ENCODE data around the gene TAF8.
A peak's percentile ranks its signal among the peaks of the same experiment; 100 is the strongest.

Gene TAF8

DNA sequence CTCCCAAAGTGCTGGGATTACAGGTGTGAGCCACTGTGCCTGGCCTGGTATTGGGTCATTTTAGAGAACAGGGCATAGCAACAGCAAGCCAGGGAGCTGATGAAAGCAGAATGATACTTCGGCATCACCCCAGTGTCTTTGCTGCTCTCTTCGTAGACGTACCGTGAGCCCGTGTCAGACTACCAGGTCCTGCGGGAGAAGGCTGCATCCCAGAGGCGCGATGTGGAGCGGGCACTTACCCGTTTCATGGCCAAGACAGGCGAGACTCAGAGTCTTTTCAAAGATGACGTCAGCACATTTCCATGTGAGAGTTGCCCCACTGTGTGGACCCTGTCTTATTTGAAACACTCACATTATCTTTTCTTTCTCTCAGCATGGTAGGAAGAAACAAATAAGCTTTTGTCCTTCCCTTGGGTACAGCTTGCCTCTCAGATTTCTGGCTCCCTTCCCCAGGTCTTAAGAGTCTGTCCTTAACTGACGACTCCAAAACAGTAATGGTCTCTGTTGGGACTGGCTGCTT, 15.9 kb downstream of the TAF8 start:
- DNase-seq, result no peak

DNA sequence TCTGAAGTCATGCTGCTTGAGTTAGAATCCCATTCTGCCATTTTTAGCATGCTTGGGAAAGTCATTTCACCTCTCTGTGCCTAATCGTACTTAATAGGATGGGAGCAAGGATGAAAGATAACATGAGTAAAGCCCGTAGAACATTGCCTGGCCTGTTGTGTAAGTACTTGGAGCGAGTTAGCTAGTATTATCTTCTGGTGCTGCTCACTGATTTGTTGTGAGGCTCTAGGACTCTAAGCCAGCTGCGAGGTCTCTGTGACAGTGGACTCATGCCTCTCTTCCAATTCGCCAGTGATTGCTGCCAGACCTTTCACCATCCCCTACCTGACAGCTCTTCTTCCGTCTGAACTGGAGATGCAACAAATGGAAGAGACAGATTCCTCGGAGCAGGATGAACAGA, 17.8 kb downstream of the TAF8 start:
- no peak for DNase-seq

GRCh38 chr6:42068872-42069522, 18.7 kb downstream of the TAF8 start:
- DNase-seq, result no peak

DNA sequence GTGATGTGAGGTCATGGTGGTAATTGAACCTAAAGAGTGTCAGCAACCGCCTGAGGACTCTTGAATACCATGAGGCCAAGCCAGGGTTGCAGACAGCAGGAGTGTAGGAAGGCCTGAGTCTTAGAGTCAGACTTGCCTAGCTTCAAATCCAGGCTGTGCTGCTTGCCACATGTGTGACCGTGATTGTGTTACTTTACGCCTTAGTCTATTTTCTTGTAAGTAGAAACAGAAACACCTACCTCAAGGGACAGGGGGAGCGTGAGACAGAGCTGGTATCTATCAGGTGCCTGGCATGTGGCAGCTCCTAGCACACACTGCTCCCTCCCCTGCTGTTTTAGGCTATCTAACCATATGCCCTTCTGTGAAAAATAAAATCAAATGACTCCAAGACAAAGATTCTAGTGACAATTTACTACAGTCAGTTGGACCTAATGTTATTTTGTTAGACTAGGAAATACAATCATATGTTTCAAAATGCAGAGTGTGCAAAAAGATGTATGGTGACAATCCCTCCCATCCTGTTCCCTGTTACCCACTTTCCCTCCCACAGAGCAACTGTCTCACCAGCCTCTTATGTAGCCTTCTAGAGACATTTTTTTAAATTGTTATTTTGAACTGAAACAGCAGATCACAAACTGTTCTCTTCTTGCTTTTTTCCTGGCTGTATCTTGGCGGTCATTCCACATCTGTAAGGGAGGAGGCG, 21.7 kb downstream of the TAF8 start:
- DNase-seq, result no peak

- DNase-seq, result no peak
Observed at GRCh38 chr6:42073287-42073686, 23.0 kb downstream of the TAF8 start.

DNA sequence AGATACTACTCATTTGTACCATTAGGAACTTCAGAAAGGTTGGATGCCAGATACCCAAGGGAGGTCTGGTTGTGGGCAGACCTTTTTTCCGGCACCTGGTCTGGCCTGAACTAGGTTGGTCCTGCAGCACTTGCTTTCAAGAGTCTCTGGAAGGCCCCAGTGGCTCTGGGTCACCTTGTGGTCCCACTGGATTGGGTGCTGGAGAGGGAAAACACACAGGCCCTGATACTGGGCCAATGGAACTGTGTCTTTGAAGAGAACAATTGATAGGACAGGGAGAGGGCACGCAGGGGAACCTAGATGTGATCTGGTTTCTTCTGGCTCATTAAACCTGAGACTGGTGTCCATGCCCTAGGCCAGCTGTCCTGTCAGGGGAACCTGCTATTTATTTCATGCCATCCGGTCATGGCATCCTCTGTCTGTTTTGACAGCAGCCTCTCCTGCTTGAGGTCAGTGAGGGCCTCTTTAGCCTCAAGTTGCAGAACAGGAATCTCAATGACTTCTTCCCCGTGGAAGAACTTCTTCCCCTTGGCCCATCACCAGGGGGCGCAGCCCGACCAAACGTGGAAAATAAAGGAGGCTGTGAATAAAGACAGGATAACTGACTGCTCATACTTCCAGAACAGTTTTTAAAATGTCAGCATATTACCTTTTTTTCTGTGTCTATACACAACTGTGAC, 25.0 kb downstream of the TAF8 start:
- DNase-seq, result peak; percentile 19

GRCh38 chr6:42078386-42078785, 28.1 kb downstream of the TAF8 start:
- no peak for DNase-seq

GRCh38 chr6:42079941-42080464, 29.7 kb downstream of the TAF8 start:
- no peak for DNase-seq

DNA sequence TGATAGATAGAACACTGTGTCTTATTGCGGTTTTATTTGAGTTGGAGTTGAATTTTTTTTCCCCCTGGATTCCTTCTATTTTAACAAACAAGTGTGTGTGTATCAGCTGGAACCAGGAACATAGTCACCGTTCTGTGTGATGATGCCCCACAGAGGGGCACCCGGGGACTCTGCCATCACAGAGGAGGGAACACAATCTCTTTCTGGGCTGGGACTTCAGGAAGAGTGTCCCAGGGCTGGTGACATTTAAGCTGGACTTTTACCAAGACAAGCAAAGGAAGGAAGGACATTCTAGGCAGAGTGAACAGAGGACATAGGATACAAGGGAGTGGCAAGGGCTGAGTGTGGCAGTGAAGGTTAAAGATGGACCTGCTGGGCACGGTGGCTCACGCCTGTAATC, 33.2 kb downstream of the TAF8 start:
- DNase-seq, result no peak

DNA sequence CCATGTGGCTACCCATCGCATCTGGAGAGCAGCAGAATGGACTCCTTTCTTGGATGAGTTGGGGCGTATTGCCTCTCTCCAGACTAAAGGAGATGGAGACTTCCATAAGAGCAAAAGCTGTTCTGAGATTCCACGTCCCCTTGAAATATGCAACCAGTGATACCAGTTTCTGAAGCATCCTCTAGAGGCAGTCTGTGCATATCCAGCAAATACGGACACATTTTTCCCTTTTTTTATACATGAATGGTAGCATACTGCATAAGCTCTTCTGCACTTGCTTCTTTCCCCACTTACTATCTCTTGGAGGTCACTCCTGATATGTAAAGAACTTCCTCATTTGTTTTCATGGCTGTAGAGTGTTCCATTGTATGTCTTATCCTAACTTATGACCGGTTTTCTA, 34.6 kb downstream of the TAF8 start:
- no peak for DNase-seq

DNA sequence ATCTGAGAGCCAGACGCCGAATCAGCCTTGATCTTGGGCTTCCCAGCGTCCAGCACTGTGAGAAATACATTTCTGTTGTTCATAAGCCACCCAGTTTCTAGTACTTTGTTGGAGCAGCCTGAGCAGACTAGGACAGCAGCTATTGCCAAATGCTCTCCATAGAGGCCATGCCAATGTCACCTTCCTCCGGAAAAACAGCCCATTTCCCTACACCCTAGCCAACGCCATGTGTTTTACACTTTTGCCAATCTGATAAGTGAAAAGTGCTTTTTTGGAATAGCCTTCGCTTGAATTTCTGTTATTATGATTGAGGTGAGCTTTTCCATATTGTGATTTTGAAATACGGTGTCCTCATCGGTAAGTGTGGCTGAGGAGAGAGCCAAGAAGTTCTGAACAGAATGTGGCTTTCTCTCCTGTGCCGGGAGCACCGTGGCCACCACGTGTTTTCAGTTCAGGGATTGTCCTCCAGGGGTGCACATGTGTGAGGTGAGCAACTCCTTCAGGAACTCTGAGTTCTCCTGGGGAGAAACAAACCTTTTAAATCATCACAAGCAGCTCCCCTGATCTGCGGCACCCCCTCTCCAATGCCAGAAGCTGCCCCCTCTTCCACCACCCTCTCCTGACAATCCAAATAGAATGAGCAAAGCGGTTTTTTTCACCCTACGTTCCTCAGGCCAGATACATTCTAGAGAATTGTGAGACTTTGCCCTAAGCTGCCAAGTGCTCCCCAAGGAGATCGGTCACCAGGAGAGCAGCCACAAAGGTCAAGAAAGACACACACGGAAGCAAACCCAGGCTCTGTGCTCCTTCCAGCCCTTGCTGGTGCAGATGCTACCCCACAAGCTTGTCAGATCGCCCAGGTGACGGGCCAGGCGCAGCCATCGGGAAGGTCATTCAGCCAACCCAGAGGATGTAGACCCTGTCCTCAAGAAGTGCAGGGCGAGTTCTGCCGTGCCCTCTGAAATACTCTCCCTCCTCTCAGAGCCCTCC, 36.0 kb downstream of the TAF8 start:
- DNase-seq, result no peak

- DNase-seq, result no peak
Observed at GRCh38 chr6:42088101-42088591, 37.8 kb downstream of the TAF8 start.

DNA sequence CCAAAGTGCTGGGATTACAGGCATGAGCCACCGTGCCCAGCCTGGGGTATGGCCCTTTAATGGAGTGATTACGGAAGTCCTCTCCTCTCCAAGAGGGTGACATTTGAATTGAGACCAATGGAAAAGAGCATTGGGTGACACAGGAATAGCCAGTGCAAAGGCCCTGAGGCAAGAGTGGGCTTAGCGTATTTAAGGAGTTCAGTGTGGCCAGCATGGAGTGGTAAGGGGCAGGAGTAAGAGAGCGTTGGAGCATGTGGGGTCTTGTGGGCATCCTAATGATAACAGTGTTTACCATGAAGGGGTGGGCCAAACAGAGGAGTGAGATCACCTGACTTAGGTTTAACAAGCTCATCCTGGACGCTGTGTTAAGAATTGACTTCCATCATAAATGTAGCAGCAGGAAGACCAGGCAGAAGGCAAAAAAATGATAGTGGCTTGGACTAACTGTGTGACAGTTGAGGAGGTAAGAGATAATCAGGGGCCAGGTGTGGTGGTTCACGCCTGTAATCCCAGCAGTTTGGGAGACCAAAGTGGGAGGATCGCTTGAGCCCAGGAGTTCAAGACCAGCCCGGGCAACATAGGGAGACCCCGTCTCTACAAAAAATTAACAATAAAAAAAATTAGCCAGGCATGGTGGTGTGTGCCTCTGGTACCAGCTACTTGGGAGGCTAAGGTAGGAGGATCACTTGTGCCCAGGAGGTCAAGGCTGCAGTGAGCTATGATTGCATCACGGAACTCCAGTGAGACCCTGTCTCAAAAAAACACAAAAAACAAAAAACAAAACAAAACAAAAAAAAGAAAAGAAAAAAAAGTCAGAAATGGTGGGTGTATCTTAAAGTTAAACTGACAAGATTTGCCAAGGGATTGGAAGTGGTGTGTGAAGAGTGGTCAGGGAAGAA, 40.7 kb downstream of the TAF8 start:
- DNase-seq, result no peak

DNA sequence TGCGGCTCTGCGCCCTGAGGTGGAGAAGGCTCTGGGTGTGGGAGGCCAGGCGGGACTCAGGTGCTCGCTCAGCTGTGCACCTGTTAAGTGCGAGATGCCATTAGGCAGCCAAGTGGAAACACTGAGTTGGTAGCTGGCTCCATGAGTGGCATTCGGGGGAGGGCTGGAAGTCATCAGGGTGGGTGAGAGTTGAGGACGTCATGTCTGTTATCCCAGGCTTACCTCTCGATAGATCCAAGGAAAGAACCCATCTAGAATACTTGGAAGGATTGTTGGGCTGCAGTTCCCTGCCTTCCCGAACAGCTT, 41.3 kb downstream of the TAF8 start:
- no peak for DNase-seq

GRCh38 chr6:42093582-42094329, 43.4 kb downstream of the TAF8 start:
- no peak for DNase-seq

DNA sequence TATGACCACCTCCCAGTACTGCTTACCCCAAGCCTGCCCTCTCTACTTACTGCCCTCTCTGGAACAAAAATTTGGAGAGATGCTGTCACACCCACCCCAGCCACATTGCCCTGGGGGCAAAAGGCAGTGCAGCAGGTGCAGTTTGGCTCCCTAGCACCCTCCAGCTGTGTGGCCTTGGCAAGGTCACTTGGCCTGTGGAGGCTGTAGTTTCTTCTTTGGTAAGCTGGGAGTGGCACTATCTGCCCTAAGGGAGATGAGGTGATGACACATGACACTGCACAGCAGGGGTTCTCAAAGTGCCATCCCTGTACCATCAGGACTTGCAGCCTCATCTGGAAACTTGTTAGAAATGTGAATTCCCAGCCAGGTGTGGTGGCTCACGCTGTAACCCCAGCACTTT, 44.8 kb downstream of the TAF8 start:
- DNase-seq, result no peak

DNA sequence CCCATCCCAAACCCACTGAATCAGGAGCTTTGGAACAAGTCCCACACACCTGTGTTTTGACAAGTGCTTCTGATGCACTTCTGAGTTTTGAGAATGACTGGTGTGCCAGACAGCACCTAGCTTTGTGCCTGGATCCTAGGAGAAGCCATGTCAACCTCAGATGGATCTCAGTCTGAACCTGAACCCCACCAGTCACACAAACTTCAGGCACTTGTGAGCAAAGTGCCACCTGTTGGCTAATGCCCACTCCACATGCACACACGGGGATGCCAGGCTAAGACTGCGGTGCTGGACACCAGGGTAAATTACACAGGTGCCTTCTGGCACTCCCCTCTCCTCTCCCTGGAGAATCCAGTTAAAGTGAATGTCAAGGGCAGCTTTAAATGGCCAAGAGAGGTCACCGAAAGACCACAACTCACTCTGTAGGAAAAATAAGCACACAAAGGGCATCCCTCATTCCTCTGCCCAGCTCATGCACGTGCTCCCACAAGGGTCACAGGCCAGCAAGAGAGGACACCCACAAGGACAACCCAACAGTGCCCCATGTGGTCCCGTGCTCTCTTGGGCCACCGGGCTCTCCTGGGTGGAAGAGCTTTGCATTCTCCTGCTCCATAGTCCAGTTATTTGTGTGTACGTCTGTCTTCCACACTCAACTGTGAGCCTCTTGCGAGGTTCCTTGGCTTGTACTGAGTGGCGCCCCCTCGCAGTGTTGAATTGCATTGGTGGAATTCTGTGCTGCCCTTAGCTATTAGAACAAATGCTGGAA, 45.6 kb downstream of the TAF8 start:
- DNase-seq, result no peak

DNA sequence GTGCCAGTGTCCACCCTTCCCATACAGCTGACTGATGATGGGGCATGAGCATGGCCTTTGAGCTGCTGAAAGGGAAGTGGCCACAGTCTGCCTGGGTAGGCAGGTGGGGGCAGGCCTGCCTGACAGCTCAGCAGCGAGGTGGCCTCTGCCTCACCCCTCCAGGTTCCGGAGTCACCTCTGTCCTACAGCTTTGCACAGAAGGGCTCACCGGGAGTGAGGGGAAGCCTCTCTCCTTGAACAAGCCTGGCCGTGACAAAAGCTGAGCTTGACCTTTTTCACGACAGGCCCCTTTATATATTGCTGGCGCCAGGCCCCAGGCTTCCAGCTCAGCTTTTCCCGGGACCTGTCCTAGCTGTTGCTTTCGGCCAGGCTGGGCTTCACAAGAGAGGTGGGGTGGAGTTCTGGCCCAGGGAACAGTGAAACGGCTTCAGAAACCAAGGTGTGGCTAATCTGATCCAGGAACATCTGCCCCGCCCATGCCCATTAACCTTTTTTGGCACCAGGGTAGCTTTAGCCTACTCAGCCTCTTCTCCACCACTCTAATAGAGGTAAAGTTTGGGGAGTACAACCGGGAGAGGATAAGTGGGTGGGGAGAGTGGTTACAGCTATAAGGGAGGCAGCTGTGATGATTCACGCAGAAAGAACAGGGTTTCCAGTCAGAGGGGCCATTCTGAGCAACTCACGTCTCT, 49.2 kb downstream of the TAF8 start:
- peak; percentile 21 for DNase-seq

All from NCI-H1105 treated with DMSO at 0.1 percent for 48 hours (cell line).